Heart left ventricle (tissue), 16 donors: ENCODE data around the gene RNF141. TPM values are rescaled to one million over a fixed set of nuclear protein-coding genes. Genes with fewer than 3 reads are reported as not detected.
A peak's percentile ranks its signal among the peaks of the same experiment; 100 is the strongest.

Source experiments
- ATAC-seq, 4 donors: fragments of 200-7000 bp; cut with Tn5 transposase; one replicate each; pipeline ENCODE4 v1.9.1; 2020 to 2022; ENCODE audit warnings: moderate library complexity in 4 of 4, mild to moderate bottlenecking in 3 of 4, moderate number of reproducible peaks in 1 of 4
- DNase-seq, 5 donors: peaks; one replicate each; pipeline ENCODE4 v3.0.0-alpha.2; 2020
- H3K27ac ChIP-seq, 12 donors: fragments of 200-600 bp; sonication (generic) in 4 of 12; one replicate each; pipeline versions ENCODE4 v1.5.0 to v1.8.0; 2016 to 2022; ENCODE audit warnings: mild to moderate bottlenecking in 2 of 12
- H3K27me3 ChIP-seq, 9 donors: fragments of 200-600 bp; sonication (generic) in 2 of 9; one replicate each; pipeline versions ENCODE4 v1.5.1 to v1.8.0; 2016 to 2022; ENCODE audit warnings: mild to moderate bottlenecking in 3 of 9
- H3K36me3 ChIP-seq, 9 donors: fragments of 200-600 bp; sonication (generic) in 2 of 9; one replicate each; pipeline versions ENCODE4 v1.5.0 to v1.8.0; 2018 to 2022; ENCODE audit warnings: mild to moderate bottlenecking in 2 of 9
- H3K4me1 ChIP-seq, 12 donors: fragments of 200-600 bp; sonication (generic) in 4 of 12; one replicate each; pipeline versions ENCODE4 v1.5.0 to v1.8.0; 2016 to 2022; ENCODE audit warnings: mild to moderate bottlenecking in 3 of 12
- H3K4me3 ChIP-seq, 12 donors: fragments of 200-600 bp; sonication (generic) in 4 of 12; one replicate each; pipeline versions ENCODE4 v1.5.0 to v1.8.0; 2017 to 2022; ENCODE audit warnings: mild to moderate bottlenecking in 9 of 12, moderate library complexity in 4 of 12
- H3K9me3 ChIP-seq, 12 donors: fragments of 200-600 bp; sonication (generic) in 4 of 12; one replicate each; pipeline versions ENCODE4 v1.5.0 to v1.8.0; 2016 to 2022; ENCODE audit warnings: mild to moderate bottlenecking in 1 of 12
- POLR2A ChIP-seq, 2 donors: fragments of 450-650 bp; IDR thresholded peaks; one replicate each; pipeline ENCODE4 v1.6.1; 2017; ENCODE audit warnings: antibody characterized with exemption in 2 of 2, mild to moderate bottlenecking in 2 of 2, moderate library complexity in 2 of 2
- WGBS, 4 donors: extraction: QIAGEN DNeasy Blood & Tissue Kit in 2 of 4; methylation state at CpG; one replicate each; pipeline versions ENCODE4 v1.1.5 to v1.1.7; 2013 to 2018; 5-methylcytosine and 5-hydroxymethylcytosine counted together
- intact Hi-C, 10 donors: fragments of 100-400 bp; cut with DNase I; formaldehyde crosslinking; loops; one replicate each; pipeline versions ENCODE4 v1.11.1 to v1.14.2; 2022
- polyA plus RNA-seq, 2 donors: library from polyadenylated mRNA; stranded (reverse); fragments of 200-250 nt; gene quantifications; one replicate each; pipeline ENCODE4 v1.2.3, GENCODE V29; 2013
- total RNA-seq, 9 donors: library from RNA; depleted of rRNA in 2 of 9; stranded (reverse); fragments of >200 nt in 2 of 9; fragmentation: NEBNext Ultra II Directional in 3 of 9; extraction: Animal tissue kit (Norgen Biotek cat#: 25700) in 3 of 9; gene quantifications; one replicate each; pipeline versions ENCODE4 v1.1.0 to v1.2.4, GENCODE V29; 2016 to 2023
- TF ChIP-seq, protein P1 (sequence below), 12 donors: fragments of 200-600 bp; sonication (generic) in 4 of 12; IDR thresholded peaks; one replicate each; pipeline versions ENCODE4 v1.5.0 to v1.8.0; 2018 to 2022; ENCODE audit warnings: antibody characterized with exemption in 12 of 12, mild to moderate bottlenecking in 5 of 12
- donor health status: ischemic (EF 13 %, LVEDD 7.1; RV severe dilation, severe dysfunction).
- donor health status: healthy with polysubstance abuse.
- donor health status: DM: no; HTN: yes; CAD: no.
- donor health status: DM: no; HTN: no; CAD: no.
- donor health status: ischemic (EF 25% LVEDD 6.9; RV normal size, moderate dysfunction).
- donor health status: ischemic (EF 25% LVEDD 5.7; RV mildly dilated, moderate dysfunction).
- donor health status: healthy.
- donor health status: DM: yes; HTN: yes; CAD: no.
- donor health status: ischemic (EF 35%, LVEDD 5.7; RV mildly dilated, moderate dysfunction).
- donor health status: nonischemic (EF 11% LVEDD 7.7; RV severe dilation, severe dysfunction).
- donor health status: DM: yes; HTN: yes; CAD: no.
- donor health status: PGD.
- donor health status: ischemic (EF 29% LVEDD 5.4; RV normal size, mild dysfunction).
- donor health status: nonischemic (EF 23%, LVEDD 6.1; RV moderate dilation, normal function).

Gene RNF141
- total and polyA plus RNA-seq, 11 donors, result 7.8 to 42.8 (median 30.7) TPM

- DNase-seq (no peak), ATAC-seq (peak in 1 of 4 donors; percentile 50)
- Histone ChIP-seq H3K27ac (peak overlapping the region in 7 of 12 donors; percentile 26 to 79 (median 40)), H3K27me3 (no peaks in the 10 kb centered on the region), H3K36me3 (peaks cover 0 to 26% (median 0%) of the 10 kb centered on the region in 9 donors), H3K4me1 (peaks cover 0 to 57% (median 22%) of the 10 kb centered on the region in 12 donors), H3K9me3 (no peaks in the 10 kb centered on the region), H3K4me3 (no peak overlapping the region)
- no peak for TF ChIP-seq POLR2A (IDR thresholded peaks at IDR 0.05)
- TF ChIP-seq, protein P1, sequence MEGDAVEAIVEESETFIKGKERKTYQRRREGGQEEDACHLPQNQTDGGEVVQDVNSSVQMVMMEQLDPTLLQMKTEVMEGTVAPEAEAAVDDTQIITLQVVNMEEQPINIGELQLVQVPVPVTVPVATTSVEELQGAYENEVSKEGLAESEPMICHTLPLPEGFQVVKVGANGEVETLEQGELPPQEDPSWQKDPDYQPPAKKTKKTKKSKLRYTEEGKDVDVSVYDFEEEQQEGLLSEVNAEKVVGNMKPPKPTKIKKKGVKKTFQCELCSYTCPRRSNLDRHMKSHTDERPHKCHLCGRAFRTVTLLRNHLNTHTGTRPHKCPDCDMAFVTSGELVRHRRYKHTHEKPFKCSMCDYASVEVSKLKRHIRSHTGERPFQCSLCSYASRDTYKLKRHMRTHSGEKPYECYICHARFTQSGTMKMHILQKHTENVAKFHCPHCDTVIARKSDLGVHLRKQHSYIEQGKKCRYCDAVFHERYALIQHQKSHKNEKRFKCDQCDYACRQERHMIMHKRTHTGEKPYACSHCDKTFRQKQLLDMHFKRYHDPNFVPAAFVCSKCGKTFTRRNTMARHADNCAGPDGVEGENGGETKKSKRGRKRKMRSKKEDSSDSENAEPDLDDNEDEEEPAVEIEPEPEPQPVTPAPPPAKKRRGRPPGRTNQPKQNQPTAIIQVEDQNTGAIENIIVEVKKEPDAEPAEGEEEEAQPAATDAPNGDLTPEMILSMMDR (IDR thresholded peaks at IDR 0.05), result no peak
- 68 to 76% (median 70%) methylated on average over 4 of the region's 4 CpGs for WGBS, 4 donors
- intact Hi-C loops, result no loop called here
These were observed 39.6 kb upstream of the RNF141 start for GRCh38 chr11:10580623-10581022.

DNA sequence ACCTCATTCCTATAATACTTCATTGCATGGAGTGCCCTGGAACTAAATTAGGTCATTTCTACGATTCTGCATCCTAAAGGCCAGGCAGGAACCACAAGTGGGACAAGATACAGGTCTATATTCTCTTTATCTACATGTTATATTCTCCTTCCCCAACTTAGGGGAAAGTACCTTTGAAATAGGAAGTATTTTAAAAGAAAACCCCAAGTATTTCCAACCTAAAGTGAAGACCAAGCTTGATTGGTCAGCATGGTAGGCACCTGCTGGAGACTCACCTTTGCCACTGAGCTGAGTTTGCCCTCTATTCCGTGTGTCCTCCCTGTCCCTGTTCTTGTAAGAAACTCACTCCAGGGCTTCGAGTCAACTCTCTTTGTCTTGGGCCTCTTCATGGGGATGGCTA lies 38.7 kb upstream of the RNF141 start:
- ATAC-seq, result no peak
- peaks cover 0 to 26% (median 0%) of the 10 kb centered on the region in 9 donors for H3K36me3 ChIP-seq
- whole genome bisulfite sequencing, 4 donors, result 91 to 98% (median 95%) methylated on average over 3 of the region's 3 CpGs
- no peak for TF ChIP-seq POLR2A (IDR thresholded peaks at IDR 0.05)
- TF ChIP-seq, protein P1 (IDR thresholded peaks at IDR 0.05), result no peak
- H3K4me3 ChIP-seq, result no peak overlapping the region
- no peak for DNase-seq
- H3K27ac ChIP-seq, result peak overlapping the region in 1 of 12 donors; percentile 61
- peaks cover 0 to 53% (median 18%) of the 10 kb centered on the region in 12 donors for H3K4me1 ChIP-seq
- no peaks in the 10 kb centered on the region for H3K9me3 ChIP-seq
- H3K27me3 ChIP-seq, result no peaks in the 10 kb centered on the region
- intact Hi-C loops, result loop anchor here in 1 of 10 donors (5.0 kb wide), 1 partner anchor 68 kb away; no protein-coding TSS in a partner anchor

DNA sequence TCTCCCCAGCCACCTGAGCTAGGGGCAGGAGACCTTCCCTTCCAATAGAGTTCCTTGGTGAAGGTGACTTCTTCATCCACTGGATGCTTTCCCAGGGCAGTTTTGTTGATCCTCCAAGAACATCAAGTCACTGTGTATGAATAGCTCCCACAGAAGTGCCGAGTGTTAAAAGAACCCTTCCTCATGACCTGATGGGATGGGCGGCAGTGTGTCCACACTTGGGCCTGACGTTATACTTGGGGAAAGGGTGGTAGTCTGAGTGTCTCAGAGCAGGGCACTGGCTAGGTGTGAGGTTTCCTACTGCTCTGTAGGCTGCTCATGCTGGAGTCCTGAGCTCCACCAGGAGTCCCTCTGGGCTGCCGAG lies 35.0 kb upstream of the RNF141 start:
- ATAC-seq (no peak), DNase-seq (no peak)
- intact Hi-C loops, result loop anchor here in 1 of 10 donors (5.0 kb wide), 1 partner anchor 71 kb away; no protein-coding TSS in a partner anchor
- H3K9me3 ChIP-seq, result no peaks in the 10 kb centered on the region
- TF ChIP-seq, protein P1 (IDR thresholded peaks at IDR 0.05), result no peak
- no peak for TF ChIP-seq POLR2A (IDR thresholded peaks at IDR 0.05)
- peaks cover 0 to 26% (median 8%) of the 10 kb centered on the region in 12 donors for H3K4me1 ChIP-seq
- 72 to 95% (median 93%) methylated on average over 3 to 4 of the region's 4 CpGs for WGBS, 4 donors
- H3K27me3 ChIP-seq, result no peaks in the 10 kb centered on the region
- H3K4me3 ChIP-seq, result no peak overlapping the region
- H3K27ac ChIP-seq, result no peak overlapping the region
- peaks cover 0 to 26% (median 0%) of the 10 kb centered on the region in 9 donors for H3K36me3 ChIP-seq

DNA sequence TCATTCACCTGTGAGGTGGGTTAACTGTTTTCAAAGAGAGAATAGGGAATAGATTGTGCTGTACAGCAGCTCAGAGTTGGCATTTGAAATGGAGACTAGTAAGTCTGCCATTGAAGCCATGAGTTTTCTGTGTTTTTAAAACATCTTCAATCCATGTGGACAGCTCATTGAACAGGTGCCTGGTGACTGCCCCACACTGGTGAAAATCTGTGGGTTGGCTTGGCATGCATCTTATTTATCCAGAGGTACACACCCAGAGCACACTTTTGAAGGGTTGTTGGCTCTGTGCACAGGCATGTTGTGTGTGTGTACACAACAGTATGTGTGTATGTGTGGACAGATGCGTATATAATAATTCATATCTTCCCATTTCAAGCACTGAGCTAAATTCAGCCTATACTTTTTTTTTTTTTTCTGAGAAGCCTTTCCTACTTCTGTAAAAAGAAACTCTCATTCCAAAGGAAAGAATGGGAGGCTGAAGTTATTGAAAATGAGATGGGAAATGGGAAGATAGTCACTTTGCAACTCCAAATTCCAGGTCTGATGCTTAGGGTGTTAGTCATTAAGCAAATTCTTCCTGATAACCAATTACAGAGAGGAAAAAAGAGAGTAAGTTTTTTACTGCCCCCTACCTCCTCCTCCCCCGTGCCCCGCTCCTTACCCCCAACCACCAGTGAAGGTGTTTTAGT lies 34.5 kb upstream of the RNF141 start:
- DNase-seq (no peak), ATAC-seq (no peak)
- peaks cover 0 to 21% (median 0%) of the 10 kb centered on the region in 9 donors for H3K36me3 ChIP-seq
- no peaks in the 10 kb centered on the region for H3K9me3 ChIP-seq
- intact Hi-C loops, result loop anchor here in 1 of 10 donors (5.0 kb wide), 1 partner anchor 72 kb away; no protein-coding TSS in a partner anchor
- 92 to 96% (median 93%) methylated on average over 3 of the region's 3 CpGs for WGBS, 4 donors
- no peak overlapping the region for H3K27ac ChIP-seq
- H3K4me3 ChIP-seq, result no peak overlapping the region
- no peak for TF ChIP-seq POLR2A (IDR thresholded peaks at IDR 0.05)
- TF ChIP-seq, protein P1 (IDR thresholded peaks at IDR 0.05), result no peak
- H3K27me3 ChIP-seq, result no peaks in the 10 kb centered on the region
- peaks cover 0 to 23% (median 8%) of the 10 kb centered on the region in 12 donors for H3K4me1 ChIP-seq
